Osteocyte (in vitro differentiated cells): ENCODE measurements around the gene OR6B1. TPM values are rescaled to one million over a fixed set of nuclear protein-coding genes. Genes with fewer than 3 reads are reported as not detected.

Experiments used
- DNase-seq: peaks from one replicate; pipeline ENCODE4 v3.0.0; 2021; ENCODE audit warnings: mixed read lengths; ENCODE audit not compliant: unreplicated experiment; ENCODE audit errors: extremely low spot score
- H3K27ac Mint-ChIP-seq: one replicate; pipeline ENCODE4 v1.8.0; 2021; ENCODE audit warnings: mild to moderate bottlenecking, mixed read lengths; ENCODE audit not compliant: unreplicated experiment
- H3K27me3 Mint-ChIP-seq: one replicate; pipeline ENCODE4 v1.8.0; 2021; ENCODE audit warnings: mixed read lengths; ENCODE audit not compliant: unreplicated experiment
- H3K36me3 Mint-ChIP-seq: one replicate; pipeline ENCODE4 v1.8.0; 2021; ENCODE audit warnings: mixed read lengths; ENCODE audit not compliant: unreplicated experiment
- H3K4me1 Mint-ChIP-seq: one replicate; pipeline ENCODE4 v1.8.0; 2021; ENCODE audit warnings: mixed read lengths; ENCODE audit not compliant: unreplicated experiment
- H3K4me3 Mint-ChIP-seq: one replicate; pipeline ENCODE4 v1.8.0; 2021; ENCODE audit warnings: mild to moderate bottlenecking, moderate library complexity, mixed read lengths; ENCODE audit not compliant: unreplicated experiment
- H3K9me3 Mint-ChIP-seq: one replicate; pipeline ENCODE4 v1.8.0; 2021; ENCODE audit warnings: mixed read lengths; ENCODE audit not compliant: unreplicated experiment
- CTCF ChIP-seq: fragments of 200-600 bp; sonication (generic); IDR thresholded peaks from 2 replicates; pipeline ENCODE4 v1.5.0; 2021; ENCODE audit warnings: antibody characterized with exemption, mild to moderate bottlenecking, moderate library complexity
- total RNA-seq: library from RNA; stranded (reverse); gene quantifications from 2 replicates; pipeline ENCODE4 v1.2.1, GENCODE V29; 2021

Gene OR6B1
- total RNA-seq, 1 donor from 2014 or later: not detected

- Mint-ChIP-seq H3K4me3 (no peak overlapping the region), H3K36me3 (no peaks in the 10 kb centered on the region), H3K27ac (no peak overlapping the region), H3K9me3 (no peaks in the 10 kb centered on the region), H3K27me3 (peaks cover 4% of the 10 kb centered on the region), H3K4me1 (no peaks in the 10 kb centered on the region)
- no peak for DNase-seq
- TF ChIP-seq CTCF: no peak
Measured at GRCh38 chr7:144057954-144058353, 57.8 kb downstream of the OR6B1 start.

Other genes with a start within 250 kb of the OR6B1 start
- 0.60 and 0.86 TPM in 2 replicates for gene CTAGE6, start 242.6 kb upstream of the OR6B1 start, total RNA-seq
- gene TCAF1, start 98.1 kb upstream of the OR6B1 start, total RNA-seq: 82.4 and 87.8 TPM in 2 replicates
- not detected in 2 replicates for gene OR2F2, start 65.1 kb upstream of the OR6B1 start, total RNA-seq
- gene OR2F1, start 45.5 kb upstream of the OR6B1 start, total RNA-seq: not detected in 2 replicates
- not detected in 2 replicates for gene OR2A5, start 48.6 kb downstream of the OR6B1 start, total RNA-seq
- not detected in 2 replicates for gene OR2A25, start 69.5 kb downstream of the OR6B1 start, total RNA-seq
- gene OR2A12, start 86.0 kb downstream of the OR6B1 start, total RNA-seq: not detected in 2 replicates
- gene OR2A2, start 109.3 kb downstream of the OR6B1 start, total RNA-seq: not detected in 2 replicates
- gene OR2A14, start 122.9 kb downstream of the OR6B1 start, total RNA-seq: not detected in 2 replicates
- gene CTAGE4, start 183.1 kb downstream of the OR6B1 start, total RNA-seq: 1.3 TPM in 1 of 2 replicates, not detected in the other
- 1.1 and 1.8 TPM in 2 replicates for gene ARHGEF35, start 195.5 kb downstream of the OR6B1 start, total RNA-seq
- gene OR2A42, start 239.3 kb downstream of the OR6B1 start, total RNA-seq: 0.08 and 0.18 TPM in 2 replicates